ENCODE data around the gene ACSS1. TPM values are rescaled to one million over a fixed set of nuclear protein-coding genes. Genes with fewer than 3 reads are reported as not detected.

Gene ACSS1
- total RNA-seq, 1 experiment from 2014 or later = 0.61 TPM

- no peak overlapping the region for H2BK5ac ChIP-seq (ENCODE audit: insufficient read length, low read length)
- H3K18ac ChIP-seq (ENCODE audit: insufficient read length, low read depth, low read length) = no peak overlapping the region
- DNase-seq = peak; percentile 8
- H3K23ac ChIP-seq (ENCODE audit: insufficient read length, low read depth, low read length) = no peak overlapping the region
- Mint-ChIP-seq H3K4me3 (no peak overlapping the region), H3K4me1 (no peaks in the 10 kb centered on the region), H3K27me3 (ENCODE audit: low read depth) (no peaks in the 10 kb centered on the region), H3K9me3 (no peaks in the 10 kb centered on the region), H3K27ac (no peak overlapping the region; a peak in 1 of 7 replicates), H3K36me3 (ENCODE audit: insufficient read depth in 1 of 3, low read depth in 3 of 3) (peaks cover 33 to 78% (median 49%) of the 10 kb centered on the region in 3 experiments; a peak in 6 of 7 replicates)
- no CpG with 5 or more reads among the region's 9 CpGs for WGBS (ENCODE audit: extremely low coverage, insufficient read length, low lambda C conversion rate)
- H3K4ac ChIP-seq (ENCODE audit: low read depth, low read length) = no peak overlapping the region
- H3K9ac ChIP-seq (ENCODE audit: extremely low read depth, insufficient read length, low read length) = no peak overlapping the region
- H3K79me2 ChIP-seq (ENCODE audit: insufficient read depth, low read length) = no peaks in the 10 kb centered on the region
- no peak overlapping the region for H2BK120ac ChIP-seq (ENCODE audit: low read depth, low read length, poor library complexity, severe bottlenecking)
- no peak overlapping the region for H2BK15ac ChIP-seq (ENCODE audit: low read depth, low read length)
- no peak overlapping the region for H2AFZ ChIP-seq (ENCODE audit: low read length)
- H3K79me1 ChIP-seq (ENCODE audit: insufficient read depth, low read depth, low read length, poor library complexity, severe bottlenecking) = no peaks in the 10 kb centered on the region
- H2BK20ac ChIP-seq (ENCODE audit: low read depth, low read length, poor library complexity, severe bottlenecking) = no peak overlapping the region
- no peak overlapping the region for H3T11ph ChIP-seq (ENCODE audit: low read length)
- no peak overlapping the region for H3K27ac ChIP-seq (ENCODE audit: insufficient read length, low read depth, low read length)
- no peaks in the 10 kb centered on the region for H3K27me3 ChIP-seq (ENCODE audit: insufficient read depth, low read length)
- no peaks in the 10 kb centered on the region for H4K20me1 ChIP-seq (ENCODE audit: control insufficient read depth, insufficient read depth, insufficient read length)
- no peak overlapping the region for H2BK12ac ChIP-seq (ENCODE audit: insufficient read length, low read depth, low read length)
- H3K4me2 ChIP-seq (ENCODE audit: insufficient read depth, insufficient read length, low read length) = no peak overlapping the region
- no peak overlapping the region for H2AK5ac ChIP-seq (ENCODE audit: insufficient read length, low read length)
- H4K91ac ChIP-seq (ENCODE audit: insufficient read length, low read depth, low read length) = no peak overlapping the region
- H4K8ac ChIP-seq (replicated peaks; ENCODE audit: insufficient read length, low read depth, low read length) = no peak overlapping the region
- no peaks in the 10 kb centered on the region for H3K9me3 ChIP-seq (ENCODE audit: control insufficient read depth, low read depth, low read length)
- TF ChIP-seq, protein P1, sequence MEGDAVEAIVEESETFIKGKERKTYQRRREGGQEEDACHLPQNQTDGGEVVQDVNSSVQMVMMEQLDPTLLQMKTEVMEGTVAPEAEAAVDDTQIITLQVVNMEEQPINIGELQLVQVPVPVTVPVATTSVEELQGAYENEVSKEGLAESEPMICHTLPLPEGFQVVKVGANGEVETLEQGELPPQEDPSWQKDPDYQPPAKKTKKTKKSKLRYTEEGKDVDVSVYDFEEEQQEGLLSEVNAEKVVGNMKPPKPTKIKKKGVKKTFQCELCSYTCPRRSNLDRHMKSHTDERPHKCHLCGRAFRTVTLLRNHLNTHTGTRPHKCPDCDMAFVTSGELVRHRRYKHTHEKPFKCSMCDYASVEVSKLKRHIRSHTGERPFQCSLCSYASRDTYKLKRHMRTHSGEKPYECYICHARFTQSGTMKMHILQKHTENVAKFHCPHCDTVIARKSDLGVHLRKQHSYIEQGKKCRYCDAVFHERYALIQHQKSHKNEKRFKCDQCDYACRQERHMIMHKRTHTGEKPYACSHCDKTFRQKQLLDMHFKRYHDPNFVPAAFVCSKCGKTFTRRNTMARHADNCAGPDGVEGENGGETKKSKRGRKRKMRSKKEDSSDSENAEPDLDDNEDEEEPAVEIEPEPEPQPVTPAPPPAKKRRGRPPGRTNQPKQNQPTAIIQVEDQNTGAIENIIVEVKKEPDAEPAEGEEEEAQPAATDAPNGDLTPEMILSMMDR (conservative IDR thresholded peaks at IDR 0.05) = no peak
- H4K5ac ChIP-seq (ENCODE audit: insufficient read length, low read depth, low read length) = no peak overlapping the region
- no peaks in the 10 kb centered on the region for H3K23me2 ChIP-seq (ENCODE audit: insufficient read length, low read depth, low read length, poor library complexity, severe bottlenecking)
- H3K14ac ChIP-seq (ENCODE audit: insufficient read depth, low read length) = no peak overlapping the region
- no peaks in the 10 kb centered on the region for H3K4me1 ChIP-seq (ENCODE audit: insufficient read depth, low read length)
- no peak overlapping the region for H3K56ac ChIP-seq (ENCODE audit: insufficient read length, low read depth, low read length)
Observed at GRCh38 chr20:24964506-24964840, 93.5 kb downstream of the ACSS1 start.

Measured in H9 (cell line).